ENCODE results near the gene ORC5.
"Not testable (repeated sequence)": the region's sequence is repeated elsewhere in the genome, so short reads cannot be mapped to it uniquely, and the experiment has no call there.

Gene ORC5

GRCh38 chr7:104207731-104208420 lies at the start of gene ORC5:
Gene ORC5 (minus strand): TSS chr7:104208013. CDS start chr7:104207904, 109 bp downstream.
- DNase-seq (ENCODE audit: low read depth in 3 of 3), result peak; percentile 58 to 76 (median 66)

- no peak for DNase-seq (ENCODE audit: low read depth in 3 of 3)
Measured at GRCh38 chr7:104255616-104256015, 47.8 kb upstream of the ORC5 start.

DNA sequence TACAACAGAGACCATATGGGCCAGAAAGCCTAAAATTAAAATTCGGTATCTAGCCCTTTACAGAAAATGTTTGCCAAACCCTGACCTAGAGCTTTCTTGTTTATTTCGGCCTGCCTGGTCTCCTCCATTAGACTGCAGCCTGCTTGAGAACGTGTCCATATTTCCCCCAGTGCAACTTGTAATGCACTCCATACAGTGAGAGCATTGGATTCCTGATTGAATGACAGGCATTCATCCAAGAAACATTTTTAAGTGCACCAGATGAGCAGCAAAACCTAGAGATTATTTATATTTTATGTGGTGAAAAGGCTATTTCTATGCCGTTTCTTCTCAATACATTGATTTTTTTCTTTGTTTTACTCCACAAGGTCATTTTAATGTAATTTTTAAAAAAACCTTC lies 47.4 kb upstream of the ORC5 start:
- DNase-seq (ENCODE audit: low read depth in 3 of 3), result no peak

GRCh38 chr7:104254696-104255095 lies 46.9 kb upstream of the ORC5 start:
- DNase-seq (ENCODE audit: low read depth in 3 of 3), result no peak

- no peak for DNase-seq (ENCODE audit: low read depth in 3 of 3)
Measured at GRCh38 chr7:104252409-104253134, 44.8 kb upstream of the ORC5 start.

GRCh38 chr7:104242638-104243037 lies 34.8 kb upstream of the ORC5 start:
- DNase-seq (ENCODE audit: low read depth in 3 of 3), result no peak

DNA sequence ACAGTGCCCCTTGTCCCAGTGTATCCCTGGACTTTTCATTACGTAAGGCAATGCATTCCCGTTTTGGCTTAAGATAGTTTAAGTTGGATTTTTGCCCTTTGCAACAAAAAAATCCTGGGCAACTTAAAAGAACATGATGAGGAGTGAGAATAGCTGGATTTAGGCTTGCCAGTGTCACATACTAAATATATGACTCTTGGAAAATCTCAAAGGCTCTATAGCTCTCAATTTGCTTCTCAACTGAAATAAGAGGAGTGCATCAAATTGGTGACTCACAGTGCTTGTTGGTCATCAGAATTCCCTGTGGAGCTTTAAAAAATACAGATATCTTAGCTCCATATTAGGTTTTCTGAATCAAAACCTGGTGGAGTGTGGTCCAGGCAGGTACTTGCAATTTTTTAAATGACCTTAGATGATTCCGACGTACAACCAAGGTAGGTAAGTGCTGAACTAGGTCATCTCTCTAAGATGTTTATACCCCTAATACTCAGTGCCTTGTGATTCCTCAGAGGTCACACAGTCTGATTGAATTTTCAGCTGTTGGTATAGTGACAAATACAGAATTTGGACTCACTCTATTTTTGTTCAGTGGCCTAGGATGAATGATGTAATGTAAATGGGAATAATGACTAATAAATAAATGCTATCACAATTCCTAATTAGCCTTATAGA lies 33.9 kb upstream of the ORC5 start:
- no peak for DNase-seq (ENCODE audit: low read depth in 3 of 3)

DNA sequence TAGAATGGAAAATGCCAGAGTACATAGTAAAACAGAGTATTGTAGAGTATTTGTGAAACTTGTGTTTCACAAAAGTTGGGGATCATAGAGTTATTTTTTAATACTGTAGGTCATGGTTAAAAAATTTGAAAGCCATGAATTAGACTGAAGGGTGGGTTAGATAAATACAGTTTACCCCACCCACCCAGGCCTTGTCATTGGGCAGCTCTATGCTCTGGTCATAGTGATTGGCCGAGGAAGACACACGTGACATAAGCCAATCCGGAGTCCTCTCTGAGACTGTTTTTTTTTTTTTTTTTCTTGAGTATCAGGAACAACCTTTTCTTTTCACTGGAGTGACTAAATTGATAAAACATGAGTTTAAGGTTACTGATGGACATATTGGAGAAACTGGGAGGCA lies 33.3 kb upstream of the ORC5 start:
- DNase-seq (ENCODE audit: low read depth in 3 of 3), result no peak

- DNase-seq (ENCODE audit: low read depth in 3 of 3), result no peak
Measured at GRCh38 chr7:104240401-104240800, 32.6 kb upstream of the ORC5 start.

DNA sequence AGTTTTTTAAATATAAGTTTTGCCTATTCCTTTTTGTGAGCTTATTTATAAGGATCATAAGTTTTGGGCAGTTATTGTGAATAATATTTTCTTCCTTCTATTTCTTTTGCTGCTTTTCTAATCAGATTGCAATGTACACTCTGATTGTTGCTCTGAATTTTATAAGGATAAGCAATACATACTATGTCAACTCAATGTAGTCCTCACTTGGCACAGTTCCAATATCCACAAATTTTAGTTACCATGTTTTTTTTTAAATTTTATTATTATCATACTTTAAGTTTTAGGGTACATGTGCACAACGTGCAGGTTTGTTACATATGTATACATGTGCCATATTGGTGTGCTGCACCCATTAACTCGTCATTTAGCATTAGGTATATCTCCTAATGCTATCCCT lies 27.2 kb upstream of the ORC5 start:
- DNase-seq (ENCODE audit: low read depth in 3 of 3), result not testable (repeated sequence)

DNA sequence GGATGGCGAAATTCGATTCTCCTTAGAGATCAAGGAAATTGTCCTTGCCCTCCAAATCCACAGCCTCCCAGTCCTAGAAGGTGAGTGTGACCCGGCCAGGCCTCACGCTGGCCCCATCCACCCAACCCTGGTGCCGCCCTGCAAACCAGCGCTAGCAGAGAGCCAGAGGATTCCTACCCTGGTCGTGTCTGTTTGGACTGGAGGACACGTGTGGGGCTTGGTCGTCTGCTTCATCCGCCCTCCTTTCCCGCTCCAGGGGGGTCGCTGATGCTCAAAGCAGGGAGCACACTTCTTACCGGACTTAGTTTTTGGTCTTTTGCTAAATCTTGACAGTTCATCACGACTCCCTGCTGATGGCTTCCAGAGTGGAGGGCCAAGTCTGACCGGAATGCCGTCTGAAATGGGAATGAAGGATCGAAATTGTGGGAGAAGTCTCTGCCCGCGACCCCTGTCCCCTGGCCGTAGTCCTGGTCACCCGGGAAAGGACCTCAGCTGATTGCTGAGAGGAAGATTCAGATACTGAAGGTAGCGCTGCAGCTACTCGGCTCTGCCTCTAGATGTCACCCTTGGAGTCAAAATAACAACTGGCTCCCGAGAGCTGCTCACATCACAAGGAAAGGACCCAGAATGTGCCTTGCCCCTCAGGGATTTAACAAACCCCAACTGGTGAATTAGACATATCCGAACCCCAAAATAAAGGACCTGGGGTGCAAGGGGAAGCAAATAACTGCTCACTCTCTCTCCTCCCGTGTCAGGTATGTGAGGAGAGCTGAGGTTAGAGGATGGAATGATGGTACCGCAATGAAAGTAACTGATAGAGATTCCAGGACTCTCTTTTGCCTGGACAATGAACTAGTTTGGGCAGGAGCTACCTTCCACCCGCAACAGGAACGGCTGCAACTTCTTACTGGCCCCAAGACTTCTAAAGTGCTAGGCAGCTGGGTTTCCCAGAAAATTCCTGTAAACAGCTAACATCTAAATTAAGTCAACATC lies 23.5 kb upstream of the ORC5 start:
- peak; percentile 3 to 12 (median 9) for DNase-seq (ENCODE audit: low read depth in 3 of 3)

DNA sequence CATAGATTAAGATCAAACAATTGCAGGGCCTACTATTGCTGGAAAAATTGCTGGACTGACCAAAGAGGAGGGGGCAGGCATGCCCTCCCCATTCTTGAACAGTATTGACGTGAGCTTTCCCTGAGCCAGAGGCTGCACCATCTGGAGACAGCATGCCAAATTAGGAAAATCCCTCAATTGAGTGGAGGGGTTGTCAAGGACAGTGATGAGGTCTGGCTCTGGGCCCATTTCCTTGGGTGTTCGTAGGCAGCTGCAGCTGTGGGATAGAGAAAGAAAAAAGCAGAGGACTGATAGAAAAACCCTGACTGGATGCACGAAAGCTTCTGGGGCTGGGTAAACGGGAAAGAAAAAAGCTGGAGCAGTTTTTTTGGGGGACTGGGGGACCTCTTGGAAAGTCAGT lies 22.8 kb upstream of the ORC5 start:
- no peak for DNase-seq (ENCODE audit: low read depth in 3 of 3)

DNA sequence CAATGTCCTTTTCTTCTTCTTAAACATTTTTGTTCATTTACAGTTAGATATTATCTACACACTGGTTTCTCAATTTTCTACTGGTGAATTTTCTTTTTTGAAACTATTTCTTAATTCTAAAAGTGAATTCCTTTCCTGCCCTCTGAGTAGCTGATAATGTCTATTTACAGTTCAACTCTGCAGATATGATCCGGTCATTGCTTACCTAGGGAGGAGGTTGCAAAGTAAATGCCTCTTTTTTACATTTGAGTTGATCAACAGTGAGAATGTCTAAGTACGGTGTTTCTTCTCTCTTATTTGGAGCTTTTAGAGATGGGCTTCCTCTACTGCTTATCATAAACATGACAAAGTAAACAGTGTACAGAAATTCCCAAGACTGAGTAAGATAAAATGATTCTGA lies 20.6 kb upstream of the ORC5 start:
- DNase-seq (ENCODE audit: low read depth in 3 of 3), result no peak

DNA sequence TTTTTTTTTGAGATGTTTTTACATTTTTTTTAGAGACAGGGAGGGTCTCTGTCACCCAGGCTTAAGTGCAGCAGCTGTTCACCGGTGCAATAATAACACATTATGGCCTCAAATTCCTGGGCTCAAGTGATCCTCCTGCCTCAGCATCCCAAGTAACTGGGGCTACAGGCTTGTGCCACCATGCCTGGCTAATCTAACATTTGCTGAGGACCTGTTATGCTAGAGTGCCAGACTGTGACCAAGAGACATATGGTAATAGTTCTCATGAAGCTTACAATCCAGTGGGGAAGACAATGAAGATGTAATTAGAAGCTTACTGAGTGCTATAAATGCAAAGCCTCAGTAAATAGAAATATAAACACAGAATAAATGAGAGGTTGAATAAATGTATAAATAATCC lies 17.6 kb upstream of the ORC5 start:
- no peak for DNase-seq (ENCODE audit: low read depth in 3 of 3)

GRCh38 chr7:104217620-104218019 lies 9.8 kb upstream of the ORC5 start:
- no peak for DNase-seq (ENCODE audit: low read depth in 3 of 3)

DNA sequence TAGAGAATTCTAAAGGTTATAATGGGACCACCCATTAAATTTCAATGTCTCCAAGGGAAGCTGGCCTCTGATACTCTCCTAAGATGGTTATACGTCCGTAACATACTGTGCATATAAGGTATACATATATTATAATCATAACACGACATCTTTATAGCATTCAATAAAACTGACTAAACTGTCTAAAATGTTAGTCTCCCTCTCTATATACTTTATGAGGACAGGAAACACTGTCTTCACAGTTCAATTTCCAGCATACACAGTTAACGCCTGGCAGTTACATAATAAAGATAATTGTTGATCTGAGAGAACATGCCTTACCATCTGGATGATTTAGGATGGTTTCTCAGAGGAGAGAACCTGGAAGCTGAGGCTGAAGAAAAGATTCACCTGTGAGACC lies 1.2 kb upstream of the ORC5 start:
- no peak for DNase-seq (ENCODE audit: low read depth in 3 of 3)

- DNase-seq (ENCODE audit: low read depth in 3 of 3), result no peak
Measured at GRCh38 chr7:104208421-104208780, 588 bp upstream of the ORC5 start.

GRCh38 chr7:104207348-104207730 lies 474 bp downstream of the ORC5 start:
- DNase-seq (ENCODE audit: low read depth in 3 of 3), result no peak

- no peak for DNase-seq (ENCODE audit: low read depth in 3 of 3)
Measured at GRCh38 chr7:104206841-104207240, 972 bp downstream of the ORC5 start.

DNA sequence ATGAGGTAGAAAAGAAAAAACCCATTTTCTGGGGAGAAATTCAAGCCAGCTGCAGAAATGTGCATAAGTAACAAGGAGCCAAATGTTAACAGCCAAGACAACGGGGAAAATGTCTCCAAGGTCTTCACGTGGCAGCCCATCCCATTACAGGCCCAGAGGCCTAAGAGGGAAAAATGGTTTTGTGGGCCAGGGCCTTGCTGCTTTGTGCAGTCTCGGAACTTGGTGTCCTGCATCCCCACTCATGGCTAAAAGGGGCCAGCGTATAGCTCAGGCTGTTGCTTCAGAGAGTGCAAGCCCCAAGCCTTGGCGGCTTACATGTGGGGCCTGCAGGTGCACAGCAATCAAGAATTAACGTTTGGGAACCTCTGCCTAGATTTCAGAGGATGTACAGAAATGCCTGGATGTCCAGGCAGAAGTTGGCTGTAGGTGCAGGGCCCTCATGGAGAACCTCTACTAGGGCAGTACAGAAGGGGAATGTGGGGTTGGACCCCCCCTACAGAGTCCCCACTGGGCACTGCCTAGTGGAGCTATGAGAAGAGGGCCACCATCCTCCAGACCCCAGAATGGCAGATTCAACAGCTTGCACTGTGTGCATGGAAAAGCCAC lies 9.0 kb downstream of the ORC5 start:
- DNase-seq (ENCODE audit: low read depth in 3 of 3), result no peak

- no peak for DNase-seq (ENCODE audit: low read depth in 3 of 3)
Measured at GRCh38 chr7:104196161-104196560, 11.7 kb downstream of the ORC5 start.
